GM18517 (cell line): ENCODE data around the gene BLMH.
"Not testable (repeated sequence)": the region's sequence is repeated elsewhere in the genome, so short reads cannot be mapped to it uniquely, and the experiment has no call there.

Experiments
- ATAC-seq: cut with Tn5 transposase; IDR thresholded peaks from one replicate; pipeline ENCODE4 v1.9.1; 2021; ENCODE audit warnings: mild to moderate bottlenecking, moderate library complexity; ENCODE audit not compliant: unreplicated experiment

Gene BLMH

GRCh38 chr17:30232015-30232823 lies 59.5 kb downstream of the BLMH start:
- no peak for ATAC-seq

GRCh38 chr17:30230596-30231125 lies 61.1 kb downstream of the BLMH start:
- ATAC-seq, result no peak

- ATAC-seq, result not testable (repeated sequence)
Measured at GRCh38 chr17:30230009-30230408, 61.7 kb downstream of the BLMH start.

- ATAC-seq, result no peak
Measured at GRCh38 chr17:30229012-30229411, 62.7 kb downstream of the BLMH start.

- ATAC-seq, result no peak
Measured at GRCh38 chr17:30228011-30228410, 63.7 kb downstream of the BLMH start.

- ATAC-seq, result no peak
Measured at GRCh38 chr17:30226878-30227277, 64.9 kb downstream of the BLMH start.

GRCh38 chr17:30225919-30226553 lies 65.7 kb downstream of the BLMH start:
- ATAC-seq, result no peak

GRCh38 chr17:30225112-30225511 lies 66.6 kb downstream of the BLMH start:
- ATAC-seq, result no peak

GRCh38 chr17:30224419-30224960 lies 67.3 kb downstream of the BLMH start:
- no peak for ATAC-seq

GRCh38 chr17:30222721-30223175 lies 69.0 kb downstream of the BLMH start:
- ATAC-seq, result no peak

- ATAC-seq, result no peak
Measured at GRCh38 chr17:30222251-30222650, 69.5 kb downstream of the BLMH start.

- ATAC-seq, result no peak
Measured at GRCh38 chr17:30221346-30221745, 70.4 kb downstream of the BLMH start.

GRCh38 chr17:30220414-30220813 lies 71.3 kb downstream of the BLMH start:
- ATAC-seq, result no peak

- ATAC-seq, result no peak
Measured at GRCh38 chr17:30219833-30220232, 71.9 kb downstream of the BLMH start.

- ATAC-seq, result no peak
Measured at GRCh38 chr17:30219315-30219714, 72.4 kb downstream of the BLMH start.

GRCh38 chr17:30218799-30219198 lies 72.9 kb downstream of the BLMH start:
- ATAC-seq, result no peak

GRCh38 chr17:30217746-30218245 lies 73.9 kb downstream of the BLMH start:
- ATAC-seq, result no peak

- ATAC-seq, result no peak
Measured at GRCh38 chr17:30217054-30217453, 74.7 kb downstream of the BLMH start.

GRCh38 chr17:30212750-30213149 lies 79.0 kb downstream of the BLMH start:
- peak; percentile 74 for ATAC-seq

GRCh38 chr17:30211371-30211770 lies 80.4 kb downstream of the BLMH start:
- ATAC-seq, result no peak

GRCh38 chr17:30210901-30211300 lies 80.8 kb downstream of the BLMH start:
- no peak for ATAC-seq

- ATAC-seq, result no peak
Measured at GRCh38 chr17:30210366-30210765, 81.4 kb downstream of the BLMH start.
